ENCODE measurements around the gene FAM81A. TPM values are rescaled to one million over a fixed set of nuclear protein-coding genes. Genes with fewer than 3 reads are reported as not detected.

FAM81A gene
- total and polyA plus RNA-seq, 4 donors, result under 0.01 to 0.13 (median 0.07) TPM

GRCh38 chr15:59562448-59563186 is 124.6 kb downstream of the FAM81A start:
- H3K27me3 ChIP-seq (ENCODE audit: control insufficient read depth in 4 of 4, insufficient read depth in 4 of 4, low read length in 3 of 4), result no peaks in the 10 kb centered on the region
- WGBS, result 92% methylated on average over 2 of the region's 2 CpGs
- no peak for DNase-seq (ENCODE audit: low spot score)
- no peak overlapping the region for H3K9ac ChIP-seq (ENCODE audit: low read depth in 1 of 2, low read length in 2 of 2)
- TF ChIP-seq HNF4G (IDR thresholded peaks at IDR 0.05) (no peak), ATF3 (IDR thresholded peaks at IDR 0.05) (no peak), RAD21 (IDR thresholded peaks at IDR 0.05) (no peak), ZBTB33 (IDR thresholded peaks at IDR 0.05) (no peak), MAX (IDR thresholded peaks at IDR 0.05) (no peak), TAF1 (conservative IDR thresholded peaks at IDR 0.05) (no peak), HNF4A (conservative IDR thresholded peaks at IDR 0.05) (no peak)
- no peaks in the 10 kb centered on the region for H3K36me3 ChIP-seq (ENCODE audit: control insufficient read depth in 4 of 4, insufficient read depth in 3 of 4, low read depth in 1 of 4, low read length in 3 of 4)
- peaks cover 0 to 4% (median 0%) of the 10 kb centered on the region in 4 donors for H3K9me3 ChIP-seq (ENCODE audit: control insufficient read depth in 4 of 4, low read length in 3 of 4)
- no peak overlapping the region for H3K27ac ChIP-seq (ENCODE audit: low read depth in 1 of 2, low read length in 2 of 2)
- H3K4me1 ChIP-seq (ENCODE audit: control insufficient read depth in 4 of 4, insufficient read depth in 4 of 4, low read length in 3 of 4), result no peaks in the 10 kb centered on the region
- no peak overlapping the region for H3K4me3 ChIP-seq (ENCODE audit: low read depth in 1 of 3, low read length in 3 of 3)

- Histone ChIP-seq H3K27ac (ENCODE audit: low read depth in 1 of 2, low read length in 2 of 2) (no peak overlapping the region), H3K9ac (ENCODE audit: low read depth in 1 of 2, low read length in 2 of 2) (no peak overlapping the region), H3K9me3 (ENCODE audit: control insufficient read depth in 4 of 4, low read length in 3 of 4) (peaks cover 0 to 4% (median 0%) of the 10 kb centered on the region in 4 donors), H3K4me3 (ENCODE audit: low read depth in 1 of 3, low read length in 3 of 3) (no peak overlapping the region), H3K36me3 (ENCODE audit: control insufficient read depth in 4 of 4, insufficient read depth in 3 of 4, low read depth in 1 of 4, low read length in 3 of 4) (no peaks in the 10 kb centered on the region), H3K4me1 (ENCODE audit: control insufficient read depth in 4 of 4, insufficient read depth in 4 of 4, low read length in 3 of 4) (no peaks in the 10 kb centered on the region), H3K27me3 (ENCODE audit: control insufficient read depth in 4 of 4, insufficient read depth in 4 of 4, low read length in 3 of 4) (no peaks in the 10 kb centered on the region)
- TF ChIP-seq SP1 (IDR thresholded peaks at IDR 0.05), result no peak
- TF ChIP-seq ATF3 (IDR thresholded peaks at IDR 0.05), result no peak
- TF ChIP-seq TAF1 (conservative IDR thresholded peaks at IDR 0.05), result no peak
- no peak for TF ChIP-seq FOXA1 (IDR thresholded peaks at IDR 0.05)
- no peak for TF ChIP-seq HNF4A (conservative IDR thresholded peaks at IDR 0.05)
- TF ChIP-seq CTCF (IDR thresholded peaks at IDR 0.05; ENCODE audit: low read depth, low read length, missing input control), result no peak
- no peak for DNase-seq (ENCODE audit: low spot score)
- 97% methylated on average over 4 of the region's 4 CpGs for WGBS
Measured at GRCh38 chr15:59565299-59565698, 127.3 kb downstream of the FAM81A start.

GRCh38 chr15:59567324-59567723 is 129.3 kb downstream of the FAM81A start:
- H3K9ac ChIP-seq (ENCODE audit: low read depth in 1 of 2, low read length in 2 of 2), result no peak overlapping the region
- no peak overlapping the region for H3K4me3 ChIP-seq (ENCODE audit: low read depth in 1 of 3, low read length in 3 of 3)
- WGBS, result 88% methylated on average over 1 of the region's 1 CpG
- no peaks in the 10 kb centered on the region for H3K27me3 ChIP-seq (ENCODE audit: control insufficient read depth in 4 of 4, insufficient read depth in 4 of 4, low read length in 3 of 4)
- no peak for DNase-seq (ENCODE audit: low spot score)
- no peaks in the 10 kb centered on the region for H3K4me1 ChIP-seq (ENCODE audit: control insufficient read depth in 4 of 4, insufficient read depth in 4 of 4, low read length in 3 of 4)
- H3K27ac ChIP-seq (ENCODE audit: low read depth in 1 of 2, low read length in 2 of 2), result no peak overlapping the region
- no peaks in the 10 kb centered on the region for H3K36me3 ChIP-seq (ENCODE audit: control insufficient read depth in 4 of 4, insufficient read depth in 3 of 4, low read depth in 1 of 4, low read length in 3 of 4)
- peaks cover 0 to 4% (median 0%) of the 10 kb centered on the region in 4 donors for H3K9me3 ChIP-seq (ENCODE audit: control insufficient read depth in 4 of 4, low read length in 3 of 4)
- TF ChIP-seq RAD21 (IDR thresholded peaks at IDR 0.05) (no peak), HNF4A (conservative IDR thresholded peaks at IDR 0.05) (no peak), YY1 (IDR thresholded peaks at IDR 0.05) (no peak), ZBTB33 (IDR thresholded peaks at IDR 0.05) (no peak), JUND (IDR thresholded peaks at IDR 0.05) (no peak), EGR1 (IDR thresholded peaks at IDR 0.05; ENCODE audit: low read depth in 2 of 2) (no peak), NR2F2 (IDR thresholded peaks at IDR 0.05) (no peak), REST (IDR thresholded peaks at IDR 0.05) (no peak), HNF4G (IDR thresholded peaks at IDR 0.05) (no peak), RXRA (IDR thresholded peaks at IDR 0.05) (no peak), GABPA (IDR thresholded peaks at IDR 0.05 in 1 of 2, conservative IDR thresholded peaks at IDR 0.05 in 1 of 2) (no peak)

All from liver (tissue), 9 donors.